ENCODE data around the gene GHRH. TPM values are rescaled to one million over a fixed set of nuclear protein-coding genes. Genes with fewer than 3 reads are reported as not detected.

Gene GHRH
- total and polyA plus RNA-seq, 2 of the 4 experiments (the other 2 are of a cell fraction), result not detected

- DNase-seq (no peak), ATAC-seq (ENCODE audit: low read depth) (no peak)
- Histone ChIP-seq H3K23ac (ENCODE audit: low read depth, low read length) (no peak overlapping the region), H2BK120ac (ENCODE audit: low read depth, low read length) (no peak overlapping the region), H4K91ac (ENCODE audit: insufficient read depth, low read depth, low read length) (no peak overlapping the region), H4K20me1 (ENCODE audit: insufficient read depth, low read length) (no peaks in the 10 kb centered on the region), H4K8ac (ENCODE audit: low read depth in 2 of 2, low read length in 2 of 2) (no peak overlapping the region), H3K4me3 (ENCODE audit: insufficient read depth, low read depth, low read length) (no peak overlapping the region), H3K56ac (ENCODE audit: extremely low read depth, insufficient read depth, low read length) (no peak overlapping the region), H3K4ac (ENCODE audit: low read depth, low read length) (no peak overlapping the region), H3K4me2 (ENCODE audit: low read depth, low read length) (no peak overlapping the region), H3K36me3 (ENCODE audit: control insufficient read depth, insufficient read depth, low read length) (no peaks in the 10 kb centered on the region), H3K79me1 (ENCODE audit: low read depth in 1 of 2, low read length in 2 of 2) (no peaks in the 10 kb centered on the region), H3K18ac (ENCODE audit: low read depth, low read length) (no peak overlapping the region), H3K14ac (replicated peaks; ENCODE audit: low read depth, low read length) (no peak overlapping the region), H2BK5ac (ENCODE audit: low read depth, low read length, poor library complexity, severe bottlenecking) (no peak overlapping the region), H2AK9ac (replicated peaks; ENCODE audit: low read depth, low read length, poor library complexity) (no peak overlapping the region), H2BK15ac (ENCODE audit: low read depth, low read length) (no peak overlapping the region), H3K9ac (ENCODE audit: low read depth, low read length) (no peak overlapping the region), H3K4me1 (ENCODE audit: control insufficient read depth, insufficient read depth, low read length) (no peaks in the 10 kb centered on the region; the same call in 1 of the 2 replicates), H2BK20ac (ENCODE audit: low read depth, low read length) (no peak overlapping the region), H3K27me3 (ENCODE audit: control insufficient read depth, insufficient read depth, low read length) (peaks cover 8% of the 10 kb centered on the region), H3K27ac (ENCODE audit: insufficient read depth, low read length) (no peak overlapping the region), H2AK5ac (ENCODE audit: low read depth, low read length) (no peak overlapping the region), H4K5ac (ENCODE audit: low read depth, low read length) (no peak overlapping the region), H2AFZ (replicated peaks; ENCODE audit: low read length, poor library complexity) (no peak overlapping the region), H3K9me1 (ENCODE audit: insufficient read depth, low read length) (no peaks in the 10 kb centered on the region), H3K9me3 (ENCODE audit: control insufficient read depth, insufficient read depth, low read length) (no peaks in the 10 kb centered on the region)
- intact Hi-C loops (cut with micrococcal nuclease), result no loop called here
- WGBS, 2 experiments (ENCODE audit: extremely low coverage in 2 of 2, insufficient read length in 1 of 2), result 42% methylated on average over 7 of the region's 15 CpGs; no CpG with 5 or more reads in 1 of the 2 experiments
- in situ Hi-C loops (cut with MboI; ENCODE audit: low sequenced_read_pairs), result loop anchor here (25.0 kb wide), 1 partner anchor 1120 kb away; no protein-coding TSS in a partner anchor
- ChIA-PET POLR2A (ENCODE audit: unreplicated experiment) (interaction anchor here (0.6 kb wide), 1 partner anchor 265 kb away, joined by 7 read pairs; no protein-coding TSS in a partner anchor), CTCF (interaction anchor here (1.1 kb wide), 1 partner anchor 9 kb away, joined by 3 read pairs; no protein-coding TSS in a partner anchor)
- no peak for TF ChIP-seq MAFK (IDR thresholded peaks at IDR 0.05; ENCODE audit: low read depth, low read length)
- no peak for TF ChIP-seq POLR2A (IDR thresholded peaks at IDR 0.05; ENCODE audit: low read depth, low read length)
- TF ChIP-seq, protein P1, sequence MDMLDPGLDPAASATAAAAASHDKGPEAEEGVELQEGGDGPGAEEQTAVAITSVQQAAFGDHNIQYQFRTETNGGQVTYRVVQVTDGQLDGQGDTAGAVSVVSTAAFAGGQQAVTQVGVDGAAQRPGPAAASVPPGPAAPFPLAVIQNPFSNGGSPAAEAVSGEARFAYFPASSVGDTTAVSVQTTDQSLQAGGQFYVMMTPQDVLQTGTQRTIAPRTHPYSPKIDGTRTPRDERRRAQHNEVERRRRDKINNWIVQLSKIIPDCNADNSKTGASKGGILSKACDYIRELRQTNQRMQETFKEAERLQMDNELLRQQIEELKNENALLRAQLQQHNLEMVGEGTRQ (IDR thresholded peaks at IDR 0.05; ENCODE audit: low read depth, low read length), result no peak
- no peak for TF ChIP-seq CTCF (conservative IDR thresholded peaks at IDR 0.05; ENCODE audit: low read depth, low read length)
- TF ChIP-seq RFX5 (IDR thresholded peaks at IDR 0.05; ENCODE audit: low read depth, low read length), result no peak
- no peak for TF ChIP-seq RCOR1 (IDR thresholded peaks at IDR 0.05; ENCODE audit: insufficient replicate concordance, low read length)
- TF ChIP-seq CHD1 (IDR thresholded peaks at IDR 0.05; ENCODE audit: low read depth, low read length), result no peak
- no peak for TF ChIP-seq SMC3 (IDR thresholded peaks at IDR 0.05; ENCODE audit: low read depth, low read length)
- no peak for TF ChIP-seq FOS (IDR thresholded peaks at IDR 0.05; ENCODE audit: low read depth, low read length)
- BruUV-seq (replicated peaks), result no TSS peak
- dilution Hi-C loops (cut with HindIII; ENCODE audit: low sequenced_read_pairs, unreplicated experiment), result no loop called here
Observed at GRCh38 chr20:37267667-37268313, 6.2 kb upstream of the GHRH start.

All from IMR-90 (cell line).